Upper lobe of left lung (tissue), 4 donors: Measurements from ENCODE around the gene TMEM97.

Source experiments
- CTCF ChIP-seq, 6 experiments: fragments of 450-650 bp in 4 of 6; fragments of 200-600 bp in 2 of 6; sonication (generic) in 2 of 6; IDR thresholded peaks; one replicate each; pipeline ENCODE4 v1.5.1; 2016 to 2019; ENCODE audit warnings: antibody characterized with exemption in 6 of 6
- EP300 ChIP-seq, 4 donors: sonication (generic); formaldehyde crosslinking; IDR thresholded peaks; one replicate each; pipeline ENCODE4 v1.5.1; 2017; ENCODE audit warnings: antibody characterized with exemption in 4 of 4, control low read depth in 2 of 4
- POLR2AphosphoS5 ChIP-seq, 2 donors: sonication (generic); formaldehyde crosslinking; IDR thresholded peaks; one replicate each; pipeline ENCODE4 v1.5.1; 2017; ENCODE audit warnings: antibody characterized with exemption in 2 of 2

DNA sequence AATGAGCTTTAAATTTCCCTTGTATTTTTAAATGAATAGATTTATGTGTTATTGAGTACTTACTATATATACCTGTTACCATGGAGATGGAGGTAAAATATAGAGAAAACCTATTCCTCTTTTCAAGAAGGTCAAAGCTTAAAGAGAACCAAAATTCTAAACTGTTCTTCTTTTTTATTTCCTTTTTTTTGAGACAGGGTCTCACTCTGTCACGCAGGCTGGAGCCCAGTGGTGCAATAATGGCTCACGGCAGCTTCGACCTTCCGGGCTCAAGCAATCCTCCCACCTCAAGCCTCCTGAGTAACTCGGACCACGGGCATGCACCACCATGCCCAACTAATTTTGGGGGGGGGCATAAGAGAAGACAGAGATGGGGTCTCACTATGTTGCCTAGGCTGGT is 25.0 kb upstream of the TMEM97 start:
- TF ChIP-seq EP300 (IDR thresholded peaks at IDR 0.05) (no peak), POLR2AphosphoS5 (IDR thresholded peaks at IDR 0.05) (no peak), CTCF (IDR thresholded peaks at IDR 0.05) (no peak)
